ENCODE results near the gene KCTD17. TPM values are rescaled to one million over a fixed set of nuclear protein-coding genes. Genes with fewer than 3 reads are reported as not detected.

Gene KCTD17
- total RNA-seq, 2 donors from 2014 or later = 20.4 to 22.0 TPM

- intact Hi-C loops (cut with DNase I) = no loop called here
Measured at GRCh38 chr22:37109242-37109917, 57.8 kb downstream of the KCTD17 start, which contains the start of gene TMPRSS6. Gene TMPRSS6 (minus strand): TSS chr22:37109713. CDS start chr22:37103417, 6,296 bp downstream.

GRCh38 chr22:37111156-37111717 is 59.7 kb downstream of the KCTD17 start:
- intact Hi-C loops (cut with DNase I) = no loop called here
- DNase-seq (ENCODE audit: low spot score) = no peak

More at GRCh38 chr22:37109242-37109917, 57.8 kb downstream of the KCTD17 start, which contains the start of gene TMPRSS6:
- no peak for DNase-seq (ENCODE audit: low spot score)

GRCh38 chr22:37112084-37112728 is 60.7 kb downstream of the KCTD17 start:
- intact Hi-C loops (cut with DNase I) = no loop called here

More at GRCh38 chr22:37112084-37112728, 60.7 kb downstream of the KCTD17 start:
- DNase-seq (ENCODE audit: low spot score) = no peak

Other genes starting within 250 kb of the KCTD17 start
- not detected for gene PVALB, start 234.7 kb upstream of the KCTD17 start, total RNA-seq
- gene NCF4, start 190.7 kb upstream of the KCTD17 start, total RNA-seq = 10 to 100 TPM; 16.5 to 21.6 TPM
- gene CSF2RB, start 138.1 kb upstream of the KCTD17 start, total RNA-seq = 10 to 100 TPM in 1 of 2 donors, 1 to 10 TPM in 1; 7.7 to 10.5 TPM
- gene TST, start 32.3 kb upstream of the KCTD17 start, total RNA-seq = 1 to 10 TPM; 8.9 to 9.3 TPM
- gene MPST, start 32.0 kb upstream of the KCTD17 start, total RNA-seq = 10 to 100 TPM; 19.7 to 21.0 TPM
- not detected for gene TMPRSS6, start 58.0 kb downstream of the KCTD17 start, total RNA-seq
- 1 to 10 TPM; 1.2 to 1.3 TPM for gene IL2RB, start 98.2 kb downstream of the KCTD17 start, total RNA-seq
- 1 to 10 TPM; 1.8 to 6.3 TPM for gene C1QTNF6, start 136.5 kb downstream of the KCTD17 start, total RNA-seq
- not detected for gene SSTR3, start 160.7 kb downstream of the KCTD17 start, total RNA-seq
- 10 to 100 TPM; 12.9 to 17.5 TPM for gene RAC2, start 192.5 kb downstream of the KCTD17 start, total RNA-seq
- 10 to 100 TPM; 20.7 to 31.7 TPM for gene CYTH4, start 230.8 kb downstream of the KCTD17 start, total RNA-seq